ENCODE data around the gene TCF15.

DNA sequence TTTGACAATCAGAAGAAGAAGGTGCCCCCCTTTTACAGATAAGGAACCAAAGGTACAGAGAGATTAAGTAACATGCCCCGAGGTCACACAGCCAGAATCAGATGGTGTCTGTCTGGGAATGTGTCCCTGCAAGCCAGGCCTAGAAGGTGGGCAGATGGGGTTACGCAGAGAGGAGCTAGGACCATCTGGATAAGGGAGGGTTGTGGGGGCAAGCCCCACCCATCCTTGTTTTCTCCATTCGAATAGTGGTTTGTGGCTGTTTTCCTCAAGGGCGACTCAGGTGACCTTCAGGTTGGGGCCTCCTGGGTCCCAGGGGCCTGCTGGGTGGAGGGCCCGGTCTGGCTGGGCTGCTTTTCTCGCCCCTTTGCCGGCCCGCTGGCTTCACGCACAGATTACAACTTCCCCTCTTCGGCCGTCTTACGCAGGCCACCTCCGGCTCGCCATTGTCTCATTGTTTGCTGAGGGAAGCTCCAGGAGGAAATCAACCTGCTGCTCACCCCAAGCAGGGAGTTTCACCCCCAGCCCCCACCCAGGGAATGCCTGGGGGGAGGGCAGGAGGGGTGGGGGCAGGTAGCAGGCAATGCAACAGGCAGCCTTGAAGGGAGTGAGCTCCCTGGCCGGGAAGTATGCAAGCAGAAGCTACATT lies 35.7 kb downstream of the TCF15 start:
- TF ChIP-seq, protein P1, sequence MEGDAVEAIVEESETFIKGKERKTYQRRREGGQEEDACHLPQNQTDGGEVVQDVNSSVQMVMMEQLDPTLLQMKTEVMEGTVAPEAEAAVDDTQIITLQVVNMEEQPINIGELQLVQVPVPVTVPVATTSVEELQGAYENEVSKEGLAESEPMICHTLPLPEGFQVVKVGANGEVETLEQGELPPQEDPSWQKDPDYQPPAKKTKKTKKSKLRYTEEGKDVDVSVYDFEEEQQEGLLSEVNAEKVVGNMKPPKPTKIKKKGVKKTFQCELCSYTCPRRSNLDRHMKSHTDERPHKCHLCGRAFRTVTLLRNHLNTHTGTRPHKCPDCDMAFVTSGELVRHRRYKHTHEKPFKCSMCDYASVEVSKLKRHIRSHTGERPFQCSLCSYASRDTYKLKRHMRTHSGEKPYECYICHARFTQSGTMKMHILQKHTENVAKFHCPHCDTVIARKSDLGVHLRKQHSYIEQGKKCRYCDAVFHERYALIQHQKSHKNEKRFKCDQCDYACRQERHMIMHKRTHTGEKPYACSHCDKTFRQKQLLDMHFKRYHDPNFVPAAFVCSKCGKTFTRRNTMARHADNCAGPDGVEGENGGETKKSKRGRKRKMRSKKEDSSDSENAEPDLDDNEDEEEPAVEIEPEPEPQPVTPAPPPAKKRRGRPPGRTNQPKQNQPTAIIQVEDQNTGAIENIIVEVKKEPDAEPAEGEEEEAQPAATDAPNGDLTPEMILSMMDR (IDR thresholded peaks at IDR 0.05), result no peak
- TF ChIP-seq POLR2AphosphoS5 (IDR thresholded peaks at IDR 0.05; ENCODE audit: insufficient read depth in 1 of 2, low read depth in 1 of 2), result no peak
